Stimulated activated CD8-positive, alpha-beta memory T cell treated with anti-CD3 and anti-CD28 coated beads, Interleukin-7, amount 100 ng/mL, for 24 hours (primary cell): ENCODE measurements around the gene NFATC3.

Experiments used
- DNase-seq: peaks from one replicate; pipeline ENCODE4 v3.0.0-alpha.2; 2020; ENCODE audit warnings: low read depth

The NFATC3 gene

GRCh38 chr16:68190081-68190480 lies 104.9 kb downstream of the NFATC3 start:
- DNase-seq, result no peak

GRCh38 chr16:68190736-68191510 lies 105.8 kb downstream of the NFATC3 start:
- no peak for DNase-seq

GRCh38 chr16:68194251-68194650 lies 109.1 kb downstream of the NFATC3 start:
- no peak for DNase-seq

- DNase-seq, result no peak
Measured at GRCh38 chr16:68197250-68197649, 112.1 kb downstream of the NFATC3 start.

- no peak for DNase-seq
Measured at GRCh38 chr16:68200088-68200783, 115.1 kb downstream of the NFATC3 start.

- DNase-seq, result no peak
Measured at GRCh38 chr16:68202091-68202519, 116.9 kb downstream of the NFATC3 start.

- no peak for DNase-seq
Measured at GRCh38 chr16:68206245-68206644, 121.1 kb downstream of the NFATC3 start.

GRCh38 chr16:68214726-68215125 lies 129.6 kb downstream of the NFATC3 start:
- DNase-seq, result no peak

GRCh38 chr16:68215302-68215701 lies 130.1 kb downstream of the NFATC3 start:
- no peak for DNase-seq

GRCh38 chr16:68216240-68216639 lies 131.1 kb downstream of the NFATC3 start:
- no peak for DNase-seq

- DNase-seq, result no peak
Measured at GRCh38 chr16:68217506-68217905, 132.3 kb downstream of the NFATC3 start.

- DNase-seq, result no peak
Measured at GRCh38 chr16:68219725-68220351, 134.7 kb downstream of the NFATC3 start.

GRCh38 chr16:68223072-68223471 lies 137.9 kb downstream of the NFATC3 start:
- DNase-seq, result no peak

GRCh38 chr16:68226116-68226515 lies 140.9 kb downstream of the NFATC3 start:
- DNase-seq, result no peak

- DNase-seq, result no peak
Measured at GRCh38 chr16:68227183-68227793, 142.1 kb downstream of the NFATC3 start.

GRCh38 chr16:68227850-68228553 lies 142.8 kb downstream of the NFATC3 start:
- no peak for DNase-seq

GRCh38 chr16:68228652-68229051 lies 143.5 kb downstream of the NFATC3 start:
- no peak for DNase-seq

GRCh38 chr16:68229431-68230175 lies 144.4 kb downstream of the NFATC3 start:
- DNase-seq, result no peak

- no peak for DNase-seq
Measured at GRCh38 chr16:68230176-68230571, 145.0 kb downstream of the NFATC3 start.

- DNase-seq, result no peak
Measured at GRCh38 chr16:68230956-68231355, 145.8 kb downstream of the NFATC3 start.
